Caco-2 (cell line): ENCODE data around the gene SYNJ1. TPM values are rescaled to one million over a fixed set of nuclear protein-coding genes. Genes with fewer than 3 reads are reported as not detected.

Experiments used
- BruUV-seq: library from RNA; stranded (reverse); fragments of 400-500 nt; replicated peaks from 2 replicates; lab custom pipeline; 2021; lab: Mats Ljungman, UMichigan
- CTCF ChIA-PET: fragments of 300-600 bp; sonication (Branson Sonifier 250); formaldehyde crosslinking; loops from one replicate; lab custom pipeline; 2022; ENCODE audit warnings: antibody characterized with exemption; lab: Charles Lee
- POLR2A ChIA-PET: fragments of 300-600 bp; sonication (Branson Sonifier 250); formaldehyde crosslinking; loops from one replicate; lab custom pipeline; 2022; ENCODE audit warnings: antibody characterized with exemption; lab: Charles Lee
- DNase-seq, 2 experiments: peaks; one replicate each; pipeline versions ENCODE4 v3.0.0 to v3.0.0-alpha.2; 2020 to 2022
- H3K27me3 ChIP-seq: replicated peaks from 2 replicates; pipeline ENCODE4 v1.6.0; 2011; ENCODE audit warnings: low read length; ENCODE audit not compliant: control insufficient read depth, insufficient read depth
- H3K36me3 ChIP-seq: 2 replicates; pipeline ENCODE4 v1.5.1; 2011; ENCODE audit warnings: low read length; ENCODE audit not compliant: control insufficient read depth, insufficient read depth
- H3K4me1 ChIP-seq: fragments of 250-450 bp; sonication (Bioruptor Pico); 2 replicates; pipeline ENCODE4 v1.5.1; 2020; ENCODE audit warnings: mild to moderate bottlenecking
- H3K4me3 ChIP-seq: 2 replicates; pipeline ENCODE4 v1.5.1; 2011; ENCODE audit warnings: low read depth, mild to moderate bottlenecking, control low read depth, low read length
- H3K9me3 ChIP-seq: fragments of 250-450 bp; sonication (Bioruptor Pico); 2 replicates; pipeline ENCODE4 v1.5.1; 2020; ENCODE audit warnings: mild to moderate bottlenecking, moderate library complexity
- H3K27ac Mint-ChIP-seq: one replicate; pipeline ENCODE4 v1.8.0; 2022; ENCODE audit warnings: mixed read lengths; ENCODE audit not compliant: unreplicated experiment
- H3K27me3 Mint-ChIP-seq: one replicate; pipeline ENCODE4 v1.8.0; 2022; ENCODE audit warnings: mixed read lengths; ENCODE audit not compliant: insufficient read depth, unreplicated experiment
- H3K36me3 Mint-ChIP-seq: one replicate; pipeline ENCODE4 v1.8.0; 2022; ENCODE audit warnings: mild to moderate bottlenecking, mixed read lengths; ENCODE audit not compliant: insufficient read depth, unreplicated experiment
- H3K4me1 Mint-ChIP-seq: one replicate; pipeline ENCODE4 v1.8.0; 2022; ENCODE audit warnings: low read depth, mixed read lengths; ENCODE audit not compliant: unreplicated experiment
- H3K4me3 Mint-ChIP-seq: one replicate; pipeline ENCODE4 v1.8.0; 2022; ENCODE audit warnings: mild to moderate bottlenecking, moderate library complexity, mixed read lengths; ENCODE audit not compliant: unreplicated experiment
- H3K9me3 Mint-ChIP-seq: one replicate; pipeline ENCODE4 v1.8.0; 2022; ENCODE audit warnings: mixed read lengths; ENCODE audit not compliant: unreplicated experiment
- CTCF ChIP-seq, 2 experiments: fragments of 200-600 bp in 1 of 2; IDR thresholded peaks; 1 replicate in 1 of 2; 2 replicates in 1 of 2; pipeline versions ENCODE4 v1.5.1 to v1.8.0; 2011 to 2022; ENCODE audit warnings: antibody characterized with exemption in 1 of 2, control low read depth in 1 of 2, inconsistent platforms in 1 of 2, low read depth in 1 of 2, low read length in 1 of 2, mild to moderate bottlenecking in 1 of 2, moderate library complexity in 1 of 2; ENCODE audit not compliant: insufficient read depth in 1 of 2, severe bottlenecking in 1 of 2, unreplicated experiment in 1 of 2
- intact Hi-C: fragments of 100-400 bp; cut with micrococcal nuclease; formaldehyde crosslinking; loops from one replicate; pipeline ENCODE4 v1.10.0; 2022; ENCODE audit not compliant: unreplicated experiment
- total RNA-seq: library from RNA; stranded (reverse); gene quantifications from 2 replicates; pipeline ENCODE4 v1.2.3, GENCODE V29; 2022

The SYNJ1 gene
- total RNA-seq, 1 experiment from 2014 or later = 8.3 TPM

- Mint-ChIP-seq H3K36me3 (no peaks in the 10 kb centered on the region), H3K4me3 (no peak overlapping the region), H3K27ac (no peak overlapping the region), H3K9me3 (no peaks in the 10 kb centered on the region), H3K4me1 (no peaks in the 10 kb centered on the region), H3K27me3 (no peaks in the 10 kb centered on the region)
- BruUV-seq = no TSS peak
- DNase-seq = peak; percentile 29 to 58
- ChIA-PET POLR2A (no interaction called here), CTCF (interaction anchor here (1.0 kb wide), 2 partner anchors 14 to 18 kb away, joined by 3 to 7 read pairs; no protein-coding TSS in a partner anchor)
- Histone ChIP-seq H3K4me3 (no peak overlapping the region), H3K27me3 (no peaks in the 10 kb centered on the region), H3K36me3 (no peaks in the 10 kb centered on the region), H3K9me3 (no peaks in the 10 kb centered on the region), H3K4me1 (peaks cover 18% of the 10 kb centered on the region)
- no peak for TF ChIP-seq CTCF (IDR thresholded peaks at IDR 0.05; ENCODE audit: insufficient read depth in 1 of 2, low read depth in 1 of 2, low read length in 1 of 2, severe bottlenecking in 1 of 2, unreplicated experiment in 1 of 2)
- intact Hi-C loops = no loop called here
Observed at GRCh38 chr21:32587120-32587519, 140.7 kb downstream of the SYNJ1 start.

- no peaks in the 10 kb centered on the region for H3K27me3 ChIP-seq
- no peaks in the 10 kb centered on the region for H3K36me3 ChIP-seq
- peaks cover 14% of the 10 kb centered on the region for H3K4me1 ChIP-seq
- no peak overlapping the region for H3K4me3 ChIP-seq
- no TSS peak for BruUV-seq
- no peaks in the 10 kb centered on the region for H3K27me3 Mint-ChIP-seq
- no peak for TF ChIP-seq CTCF (IDR thresholded peaks at IDR 0.05; ENCODE audit: insufficient read depth in 1 of 2, low read depth in 1 of 2, low read length in 1 of 2, severe bottlenecking in 1 of 2, unreplicated experiment in 1 of 2)
- intact Hi-C loops = no loop called here
- no peaks in the 10 kb centered on the region for H3K9me3 ChIP-seq
- CTCF ChIA-PET = interaction anchor here (0.6 kb wide), 1 partner anchor 1249 kb away, joined by 3 read pairs; no protein-coding TSS in a partner anchor
- no peaks in the 10 kb centered on the region for H3K36me3 Mint-ChIP-seq
- no peak overlapping the region for H3K27ac Mint-ChIP-seq
- no peak overlapping the region for H3K4me3 Mint-ChIP-seq
- POLR2A ChIA-PET = no interaction called here
- H3K9me3 Mint-ChIP-seq = no peaks in the 10 kb centered on the region
- DNase-seq = no peak
- H3K4me1 Mint-ChIP-seq = no peaks in the 10 kb centered on the region
Observed at GRCh38 chr21:32585970-32586369, 141.8 kb downstream of the SYNJ1 start.

GRCh38 chr21:32585042-32585710, 142.6 kb downstream of the SYNJ1 start, which contains the start of gene TCP10L:
TSS of gene TCP10L (minus strand) at chr21:32585523. CDS start at chr21:32584304, 1,219 bp downstream.
- ChIA-PET CTCF (interaction anchor here (0.6 kb wide), 1 partner anchor 1249 kb away, joined by 3 read pairs; no protein-coding TSS in a partner anchor), POLR2A (no interaction called here)
- H3K27me3 ChIP-seq = no peaks in the 10 kb centered on the region
- Mint-ChIP-seq H3K27me3 (no peaks in the 10 kb centered on the region), H3K4me3 (no peak within 1 kb of the TSS), H3K9me3 (no peaks in the 10 kb centered on the region), H3K36me3 (no peaks in the 10 kb centered on the region), H3K4me1 (no peaks in the 10 kb centered on the region), H3K27ac (no peak within 1 kb of the TSS)
- intact Hi-C loops = no loop called here
- no peaks in the 10 kb centered on the region for H3K36me3 ChIP-seq
- H3K9me3 ChIP-seq = no peaks in the 10 kb centered on the region
- TF ChIP-seq CTCF (IDR thresholded peaks at IDR 0.05; ENCODE audit: insufficient read depth in 1 of 2, low read depth in 1 of 2, low read length in 1 of 2, severe bottlenecking in 1 of 2, unreplicated experiment in 1 of 2) = no peak
- BruUV-seq = no TSS peak
- no peak for DNase-seq
- no peak within 1 kb of the TSS for H3K4me3 ChIP-seq
- H3K4me1 ChIP-seq = peaks cover 14% of the 10 kb centered on the region
